SKM-1 (cell line): Measurements from ENCODE around the gene HIKESHI.
"Not testable (repeated sequence)": the region's sequence is repeated elsewhere in the genome, so short reads cannot be mapped to it uniquely, and the experiment has no call there.

Experiments
- DNase-seq: peaks from one replicate; lab custom pipeline; 2025; ENCODE audit not compliant: unreplicated experiment; lab: John Stamatoyannopoulos, UW

HIKESHI gene

GRCh38 chr11:86302092-86302793 is at the start of gene HIKESHI:
Gene HIKESHI (plus strand): TSS chr11:86302240. CDS start chr11:86302449, 209 bp downstream.
- DNase-seq, result peak; percentile 82

- no peak for DNase-seq
Measured at GRCh38 chr11:86255896-86256295, 46.1 kb upstream of the HIKESHI start.

- no peak for DNase-seq
Measured at GRCh38 chr11:86256608-86257007, 45.4 kb upstream of the HIKESHI start.

GRCh38 chr11:86257446-86257845 is 44.6 kb upstream of the HIKESHI start:
- DNase-seq, result no peak

- DNase-seq, result no peak
Measured at GRCh38 chr11:86259730-86260129, 42.3 kb upstream of the HIKESHI start.

- no peak for DNase-seq
Measured at GRCh38 chr11:86261328-86261727, 40.7 kb upstream of the HIKESHI start.

- DNase-seq, result no peak
Measured at GRCh38 chr11:86262387-86262786, 39.7 kb upstream of the HIKESHI start.

GRCh38 chr11:86264649-86265048 is 37.4 kb upstream of the HIKESHI start:
- no peak for DNase-seq

GRCh38 chr11:86265194-86265593 is 36.8 kb upstream of the HIKESHI start:
- no peak for DNase-seq

GRCh38 chr11:86269645-86270044 is 32.4 kb upstream of the HIKESHI start:
- no peak for DNase-seq

- no peak for DNase-seq
Measured at GRCh38 chr11:86274503-86274902, 27.5 kb upstream of the HIKESHI start.

GRCh38 chr11:86274999-86275398 is 27.0 kb upstream of the HIKESHI start:
- DNase-seq, result no peak

- no peak for DNase-seq
Measured at GRCh38 chr11:86275493-86276370, 26.3 kb upstream of the HIKESHI start.

GRCh38 chr11:86277741-86278140 is 24.3 kb upstream of the HIKESHI start:
- no peak for DNase-seq

GRCh38 chr11:86278226-86278625 is 23.8 kb upstream of the HIKESHI start:
- DNase-seq, result no peak

- DNase-seq, result no peak
Measured at GRCh38 chr11:86279747-86280146, 22.3 kb upstream of the HIKESHI start.

GRCh38 chr11:86287468-86287796 is 14.6 kb upstream of the HIKESHI start:
- DNase-seq, result no peak

GRCh38 chr11:86288776-86289507 is 13.1 kb upstream of the HIKESHI start:
- no peak for DNase-seq

GRCh38 chr11:86289508-86290280 is 12.3 kb upstream of the HIKESHI start:
- not testable (repeated sequence) for DNase-seq

GRCh38 chr11:86291466-86292262 is 10.4 kb upstream of the HIKESHI start:
- DNase-seq, result peak; percentile 32
